Panc1 (cell line): ENCODE measurements around the gene KAZN.

Source experiments
- CTCF ChIP-seq: fragments of 450-650 bp; IDR thresholded peaks from 2 replicates; pipeline ENCODE4 v1.5.1; 2017; ENCODE audit warnings: mild to moderate bottlenecking
- POLR2AphosphoS5 ChIP-seq: IDR thresholded peaks from 2 replicates; pipeline ENCODE4 v1.6.1; 2012; ENCODE audit warnings: mild to moderate bottlenecking, low read depth, low read length, moderate library complexity
- REST ChIP-seq, 2 experiments: IDR thresholded peaks; 2 replicates each; pipeline ENCODE4 v1.6.1; 2011 to 2012; ENCODE audit warnings: low read depth in 2 of 2, control low read depth in 1 of 2, low read length in 1 of 2, mild to moderate bottlenecking in 1 of 2, moderate library complexity in 1 of 2; ENCODE audit not compliant: insufficient read depth in 1 of 2
- SIN3A ChIP-seq: IDR thresholded peaks from 2 replicates; pipeline ENCODE4 v1.6.1; 2012; ENCODE audit warnings: low read depth, mild to moderate bottlenecking, low read length, moderate library complexity, borderline replicate concordance; ENCODE audit not compliant: insufficient read depth
- TCF7L2 ChIP-seq: IDR thresholded peaks from 2 replicates; pipeline ENCODE4 v1.6.1; 2011; ENCODE audit warnings: mild to moderate bottlenecking, low read depth, low read length, inconsistent platforms

GRCh38 chr1:14940285-14940870, 341.9 kb downstream of the KAZN start:
- TF ChIP-seq CTCF = no peak
- TF ChIP-seq SIN3A = no peak
- no peak for TF ChIP-seq POLR2AphosphoS5
- no peak for TF ChIP-seq REST (IDR thresholded peaks at IDR 0.05; ENCODE audit: insufficient read depth in 1 of 2, low read depth in 2 of 2, low read length in 1 of 2)
- TF ChIP-seq TCF7L2 = no peak
